GM10266 (cell line): ENCODE data around the gene SPTLC3.
A peak's percentile ranks its signal among the peaks of the same experiment; 100 is the strongest.

Experiments used
- DNase-seq: peaks from one replicate; pipeline ENCODE4 v3.0.0; 2012; ENCODE audit errors: extremely low spot score
- CTCF ChIP-seq: IDR thresholded peaks from 2 replicates; pipeline ENCODE4 v1.5.1; 2012; ENCODE audit warnings: mild to moderate bottlenecking, low read depth; ENCODE audit not compliant: control insufficient read depth, insufficient read depth; ENCODE audit errors: missing control alignments

The SPTLC3 gene

GRCh38 chr20:13007596-13007995 lies 1.2 kb upstream of the SPTLC3 start:
- DNase-seq = no peak
- no peak for TF ChIP-seq CTCF

- peak; percentile 58 for DNase-seq
These were observed 1.1 kb downstream of the SPTLC3 start for GRCh38 chr20:13009682-13010406.

GRCh38 chr20:13012886-13013285 lies 4.1 kb downstream of the SPTLC3 start:
- TF ChIP-seq CTCF = no peak
- no peak for DNase-seq

More at GRCh38 chr20:13009682-13010406, 1.1 kb downstream of the SPTLC3 start:
- TF ChIP-seq CTCF = no peak

DNA sequence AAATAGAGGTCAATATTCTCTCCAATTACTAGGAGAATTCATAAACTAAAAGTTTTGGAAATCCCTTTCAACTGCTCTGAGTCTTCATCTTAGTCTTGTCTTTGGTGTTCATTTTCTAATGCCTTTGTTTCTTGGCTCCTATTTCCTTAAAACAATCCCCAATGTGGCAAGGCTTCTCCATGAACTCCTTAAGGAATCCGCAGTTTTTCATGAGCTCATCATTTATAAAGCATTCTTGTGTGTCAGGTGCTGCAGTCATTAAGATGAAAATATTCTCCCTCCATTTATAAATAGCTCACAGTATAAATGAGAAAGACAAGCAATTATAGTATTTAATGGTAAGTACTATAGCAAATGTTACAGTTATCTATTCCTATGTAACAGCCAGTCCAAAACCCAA lies 4.6 kb downstream of the SPTLC3 start:
- DNase-seq = no peak
- TF ChIP-seq CTCF = no peak

DNA sequence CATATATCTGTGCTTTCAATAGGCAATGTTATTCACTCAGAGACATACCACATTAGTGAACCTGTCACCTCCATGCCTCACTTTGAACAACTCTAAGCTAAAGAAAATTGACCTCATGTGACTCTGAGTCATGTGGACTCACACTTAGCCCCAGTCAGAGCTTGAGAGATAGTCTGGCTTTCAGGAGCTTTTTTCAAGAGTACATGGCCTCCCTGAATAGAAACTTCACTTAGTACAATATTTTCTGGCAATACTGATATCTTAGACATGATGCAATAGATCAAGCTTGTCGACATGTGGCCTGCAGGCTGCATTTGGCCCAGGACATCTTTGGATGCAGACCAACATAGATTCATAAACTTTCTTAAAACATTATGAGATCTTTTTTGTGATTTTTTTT lies 8.5 kb downstream of the SPTLC3 start:
- no peak for DNase-seq
- TF ChIP-seq CTCF = no peak

GRCh38 chr20:13017883-13018535 lies 9.2 kb downstream of the SPTLC3 start:
- no peak for TF ChIP-seq CTCF
- DNase-seq = no peak
